Neural crest cell (in vitro differentiated cells): ENCODE data around the gene ACSF3. TPM values are rescaled to one million over a fixed set of nuclear protein-coding genes. Genes with fewer than 3 reads are reported as not detected.
A peak's percentile ranks its signal among the peaks of the same experiment; 100 is the strongest.
"Not testable (repeated sequence)": the region's sequence is repeated elsewhere in the genome, so short reads cannot be mapped to it uniquely, and the experiment has no call there.

ENCODE experiments used
- DNase-seq: peaks from one replicate; pipeline ENCODE4 v3.0.0; 2021; ENCODE audit warnings: low read depth, mixed read lengths, low spot score
- H3K27ac Mint-ChIP-seq: one replicate; pipeline ENCODE4 v1.8.0; 2021; ENCODE audit warnings: mild to moderate bottlenecking, mixed read lengths; ENCODE audit not compliant: unreplicated experiment
- H3K27me3 Mint-ChIP-seq: 2 replicates; pipeline ENCODE4 v1.8.0; 2021; ENCODE audit warnings: low read depth, mild to moderate bottlenecking, mixed read lengths
- H3K36me3 Mint-ChIP-seq: 2 replicates; pipeline ENCODE4 v1.8.0; 2021; ENCODE audit warnings: low read depth, mild to moderate bottlenecking, mixed read lengths
- H3K4me1 Mint-ChIP-seq: 2 replicates; pipeline ENCODE4 v1.8.0; 2021; ENCODE audit warnings: mixed read lengths
- H3K4me3 Mint-ChIP-seq: one replicate; pipeline ENCODE4 v1.8.0; 2021; ENCODE audit warnings: mild to moderate bottlenecking, mixed read lengths
- H3K9me3 Mint-ChIP-seq: 2 replicates; pipeline ENCODE4 v1.8.0; 2021; ENCODE audit warnings: mixed read lengths
- CTCF ChIP-seq: fragments of 200-600 bp; sonication (generic); conservative IDR thresholded peaks from 2 replicates; pipeline ENCODE4 v1.5.0; 2021; ENCODE audit warnings: antibody characterized with exemption, mild to moderate bottlenecking
- total RNA-seq: library from RNA; stranded (reverse); gene quantifications from 2 replicates; pipeline ENCODE4 v1.2.1, GENCODE V29; 2021

ACSF3 gene
- total RNA-seq, 1 donor from 2014 or later: 31.0 TPM

- no peak for DNase-seq
- no peaks in the 10 kb centered on the region for H3K4me1 Mint-ChIP-seq
- peaks cover 21% of the 10 kb centered on the region for H3K27me3 Mint-ChIP-seq
- H3K4me3 Mint-ChIP-seq: peak overlapping the region; percentile 65
- no peaks in the 10 kb centered on the region for H3K9me3 Mint-ChIP-seq
- TF ChIP-seq CTCF: no peak
- no peak overlapping the region for H3K27ac Mint-ChIP-seq
- H3K36me3 Mint-ChIP-seq: no peaks in the 10 kb centered on the region
Observed at GRCh38 chr16:89184677-89184932, 91.0 kb downstream of the ACSF3 start.

GRCh38 chr16:89184933-89185794 lies 91.5 kb downstream of the ACSF3 start:
- H3K27me3 Mint-ChIP-seq: peaks cover 27% of the 10 kb centered on the region
- DNase-seq: no peak
- H3K9me3 Mint-ChIP-seq: no peaks in the 10 kb centered on the region
- no peaks in the 10 kb centered on the region for H3K36me3 Mint-ChIP-seq
- no peak overlapping the region for H3K27ac Mint-ChIP-seq
- no peak overlapping the region for H3K4me3 Mint-ChIP-seq
- H3K4me1 Mint-ChIP-seq: no peaks in the 10 kb centered on the region
- TF ChIP-seq CTCF: no peak

DNA sequence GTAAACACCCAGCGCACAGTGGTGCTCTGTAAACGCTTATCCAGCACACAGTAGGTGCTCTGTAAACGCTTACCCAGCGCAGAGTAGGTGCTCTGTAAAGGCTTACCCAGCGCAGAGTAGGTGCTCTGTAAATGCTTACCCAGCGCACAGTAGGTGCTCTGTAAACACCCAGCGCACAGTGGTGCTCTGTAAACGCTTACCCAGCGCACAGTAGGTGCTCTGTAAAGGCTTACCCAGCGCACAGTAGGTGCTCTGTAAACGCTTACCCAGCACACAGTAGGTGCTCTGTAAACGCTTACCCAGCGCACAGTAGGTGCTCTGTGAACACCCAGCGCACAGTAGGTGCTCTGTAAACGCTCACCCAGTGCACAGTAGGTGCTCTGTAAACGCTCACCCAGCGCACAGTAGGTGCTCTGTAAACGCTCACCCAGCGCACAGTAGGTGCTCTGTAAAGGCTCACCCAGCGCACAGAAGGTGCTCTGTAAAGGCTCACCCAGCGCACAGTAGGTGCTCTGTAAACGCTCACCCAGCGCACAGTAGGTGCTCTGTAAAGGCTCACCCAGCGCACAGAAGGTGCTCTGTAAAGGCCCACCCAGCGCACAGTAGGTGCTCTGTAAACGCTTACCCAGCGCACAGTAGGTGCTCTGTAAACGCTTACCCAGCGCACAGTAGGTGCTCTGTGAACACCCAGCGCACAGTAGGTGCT lies 92.4 kb downstream of the ACSF3 start:
- H3K4me3 Mint-ChIP-seq, H3K4me1 Mint-ChIP-seq, DNase-seq, H3K27ac Mint-ChIP-seq, H3K9me3 Mint-ChIP-seq, H3K36me3 Mint-ChIP-seq: not testable (repeated sequence)
- peaks cover 32% of the 10 kb centered on the region for H3K27me3 Mint-ChIP-seq

- H3K9me3 Mint-ChIP-seq, H3K4me1 Mint-ChIP-seq, H3K27ac Mint-ChIP-seq, H3K36me3 Mint-ChIP-seq, H3K4me3 Mint-ChIP-seq, DNase-seq: not testable (repeated sequence)
- peaks cover 34% of the 10 kb centered on the region for H3K27me3 Mint-ChIP-seq
Observed at GRCh38 chr16:89186593-89187031, 93.0 kb downstream of the ACSF3 start.

DNA sequence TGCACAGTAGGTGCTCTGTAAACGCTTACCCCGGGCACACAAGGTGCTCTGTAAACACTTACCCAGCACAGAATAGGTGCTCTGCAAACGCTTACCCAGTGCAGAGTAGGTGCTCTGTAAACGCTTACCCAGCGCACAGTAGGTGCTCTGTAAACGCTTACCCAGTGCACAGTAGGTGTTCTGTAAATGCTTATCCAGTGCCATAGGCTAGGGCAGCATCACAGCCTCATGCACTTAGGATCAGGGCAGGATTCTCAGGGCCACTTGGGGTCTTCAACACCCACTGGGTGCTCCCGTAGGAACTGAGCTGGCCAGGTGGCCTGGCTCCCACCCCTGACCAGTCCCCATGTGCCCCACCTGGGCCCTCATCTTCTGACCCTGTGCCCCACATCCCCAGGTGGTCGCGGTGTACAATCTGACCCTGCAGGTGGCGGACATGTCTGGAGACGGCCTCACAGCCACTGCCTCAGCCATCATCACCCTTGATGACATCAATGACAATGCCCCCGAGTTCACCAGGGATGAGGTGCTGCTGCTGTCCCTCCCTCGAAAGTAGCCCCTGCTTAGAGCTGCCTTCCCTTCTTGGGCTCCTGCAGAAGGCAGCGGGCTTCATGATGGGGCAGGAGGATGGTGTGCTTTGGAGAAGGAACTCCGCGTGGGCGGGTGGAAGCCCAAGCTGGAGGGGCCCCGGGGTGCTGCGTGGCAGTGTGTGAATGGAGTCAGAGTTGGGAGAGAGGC lies 93.5 kb downstream of the ACSF3 start:
- peak overlapping the region; percentile 65 for H3K4me3 Mint-ChIP-seq
- DNase-seq: peak; percentile 47
- no peaks in the 10 kb centered on the region for H3K36me3 Mint-ChIP-seq
- H3K4me1 Mint-ChIP-seq: peaks cover 4% of the 10 kb centered on the region
- H3K27ac Mint-ChIP-seq: no peak overlapping the region
- H3K9me3 Mint-ChIP-seq: no peaks in the 10 kb centered on the region
- peaks cover 34% of the 10 kb centered on the region for H3K27me3 Mint-ChIP-seq
- TF ChIP-seq CTCF: no peak

DNA sequence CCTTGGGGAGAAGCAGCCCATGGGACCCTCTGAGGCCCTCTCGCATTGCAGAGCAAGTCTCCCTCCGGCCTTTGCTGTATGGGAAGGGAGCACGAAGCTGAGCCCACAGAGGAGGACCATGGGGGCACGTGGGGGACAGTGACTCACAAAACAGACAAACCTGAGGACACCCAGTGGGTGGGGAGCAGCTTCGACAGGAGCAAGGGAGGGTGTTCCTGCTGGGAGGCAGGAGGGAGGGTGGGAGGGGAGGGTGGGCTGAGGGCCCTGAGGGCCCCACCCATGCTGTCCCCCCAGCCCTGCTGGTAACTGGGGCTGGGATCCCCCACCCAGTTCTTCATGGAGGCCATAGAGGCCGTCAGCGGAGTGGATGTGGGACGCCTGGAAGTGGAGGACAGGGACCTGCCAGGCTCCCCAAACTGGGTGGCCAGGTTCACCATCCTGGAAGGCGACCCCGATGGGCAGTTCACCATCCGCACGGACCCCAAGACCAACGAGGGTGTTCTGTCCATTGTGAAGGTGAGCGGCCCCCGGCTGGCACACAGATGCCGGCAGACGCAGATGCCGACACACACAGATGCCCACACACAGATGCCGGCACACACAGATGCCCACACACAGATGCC lies 94.2 kb downstream of the ACSF3 start:
- no peak for TF ChIP-seq CTCF
- H3K4me1 Mint-ChIP-seq: peaks cover 4% of the 10 kb centered on the region
- no peak for DNase-seq
- peaks cover 31% of the 10 kb centered on the region for H3K27me3 Mint-ChIP-seq
- H3K4me3 Mint-ChIP-seq: peak overlapping the region; percentile 65
- H3K9me3 Mint-ChIP-seq: no peaks in the 10 kb centered on the region
- no peaks in the 10 kb centered on the region for H3K36me3 Mint-ChIP-seq
- H3K27ac Mint-ChIP-seq: no peak overlapping the region

GRCh38 chr16:89188471-89189357 lies 95.1 kb downstream of the ACSF3 start:
- not testable (repeated sequence) for H3K9me3 Mint-ChIP-seq, H3K4me3 Mint-ChIP-seq, H3K4me1 Mint-ChIP-seq, DNase-seq, H3K27ac Mint-ChIP-seq, H3K36me3 Mint-ChIP-seq
- peaks cover 26% of the 10 kb centered on the region for H3K27me3 Mint-ChIP-seq
